Liver (tissue), 9 donors: Measurements from ENCODE around the gene DICER1. TPM values are rescaled to one million over a fixed set of nuclear protein-coding genes. Genes with fewer than 3 reads are reported as not detected.

ENCODE experiments used
- DNase-seq: peaks from one replicate; pipeline ENCODE4 v3.0.0-alpha.2; 2017; ENCODE audit warnings: low spot score
- H3K27ac ChIP-seq, 2 donors: one replicate each; pipeline ENCODE4 v1.7.0; 2013; ENCODE audit warnings: inconsistent platforms in 2 of 2, low read length in 2 of 2, control low read depth in 1 of 2, low read depth in 1 of 2, mild to moderate bottlenecking in 1 of 2
- H3K27me3 ChIP-seq, 4 donors: one replicate each; pipeline versions ENCODE4 v1.6.1 to v1.7.0; 2013; ENCODE audit warnings: low read length in 3 of 4, inconsistent platforms in 1 of 4, mild to moderate bottlenecking in 1 of 4, moderate library complexity in 1 of 4; ENCODE audit not compliant: control insufficient read depth in 4 of 4, insufficient read depth in 4 of 4
- H3K36me3 ChIP-seq, 4 donors: one replicate each; pipeline versions ENCODE4 v1.6.1 to v1.7.0; 2013; ENCODE audit warnings: low read length in 3 of 4, mild to moderate bottlenecking in 3 of 4, low read depth in 1 of 4, moderate library complexity in 1 of 4; ENCODE audit not compliant: control insufficient read depth in 4 of 4, insufficient read depth in 3 of 4
- H3K4me1 ChIP-seq, 4 donors: one replicate each; pipeline versions ENCODE4 v1.6.1 to v1.7.0; 2013; ENCODE audit warnings: low read length in 3 of 4, mild to moderate bottlenecking in 3 of 4, moderate library complexity in 1 of 4; ENCODE audit not compliant: control insufficient read depth in 4 of 4, insufficient read depth in 4 of 4
- H3K4me3 ChIP-seq, 3 donors: one replicate each; pipeline versions ENCODE4 v1.6.1 to v1.7.0; 2013; ENCODE audit warnings: low read length in 3 of 3, control low read depth in 1 of 3, low read depth in 1 of 3, mild to moderate bottlenecking in 1 of 3
- H3K9ac ChIP-seq, 2 donors: one replicate each; pipeline ENCODE4 v1.7.0; 2013; ENCODE audit warnings: low read length in 2 of 2, mild to moderate bottlenecking in 2 of 2, moderate library complexity in 2 of 2, control low read depth in 1 of 2, low read depth in 1 of 2
- H3K9me3 ChIP-seq, 4 donors: one replicate each; pipeline versions ENCODE4 v1.6.1 to v1.7.0; 2013; ENCODE audit warnings: low read length in 3 of 4; ENCODE audit not compliant: control insufficient read depth in 4 of 4
- ATF3 ChIP-seq: IDR thresholded peaks from 2 replicates; pipeline ENCODE4 v1.6.1; 2016; ENCODE audit warnings: antibody characterized with exemption
- EGR1 ChIP-seq, 2 donors: IDR thresholded peaks; 2 replicates each; pipeline ENCODE4 v1.6.1; 2016 to 2018; ENCODE audit warnings: antibody characterized with exemption in 2 of 2, low read depth in 2 of 2
- FOXA1 ChIP-seq: IDR thresholded peaks from 2 replicates; pipeline ENCODE4 v1.6.1; 2016; ENCODE audit warnings: antibody characterized with exemption
- FOXA2 ChIP-seq: IDR thresholded peaks from 2 replicates; pipeline ENCODE4 v1.6.1; 2016; ENCODE audit warnings: antibody characterized with exemption
- GABPA ChIP-seq, 2 donors: IDR thresholded peaks in 1 of 2; conservative IDR thresholded peaks in 1 of 2; 2 replicates each; pipeline ENCODE4 v1.6.1; 2016; ENCODE audit warnings: antibody characterized with exemption in 2 of 2, mild to moderate bottlenecking in 1 of 2, moderate library complexity in 1 of 2
- HNF4A ChIP-seq, 2 donors: conservative IDR thresholded peaks; 2 replicates each; pipeline ENCODE4 v1.6.1; 2016; ENCODE audit warnings: antibody characterized with exemption in 2 of 2, mild to moderate bottlenecking in 2 of 2
- JUND ChIP-seq, 2 donors: IDR thresholded peaks; 2 replicates each; pipeline ENCODE4 v1.6.1; 2016; ENCODE audit warnings: antibody characterized with exemption in 2 of 2
- MAX ChIP-seq: IDR thresholded peaks from 2 replicates; pipeline ENCODE4 v1.6.1; 2016; ENCODE audit warnings: antibody characterized with exemption
- NR2F2 ChIP-seq: IDR thresholded peaks from 2 replicates; pipeline ENCODE4 v1.6.1; 2016; ENCODE audit warnings: antibody characterized with exemption
- RAD21 ChIP-seq, 2 donors: IDR thresholded peaks; 2 replicates each; pipeline ENCODE4 v1.6.1; 2016; ENCODE audit warnings: antibody characterized with exemption in 2 of 2, mild to moderate bottlenecking in 2 of 2
- RXRA ChIP-seq, 2 donors: IDR thresholded peaks; 2 replicates each; pipeline ENCODE4 v1.6.1; 2017 to 2018; ENCODE audit warnings: antibody characterized with exemption in 2 of 2, mild to moderate bottlenecking in 1 of 2
- TAF1 ChIP-seq: conservative IDR thresholded peaks from 2 replicates; pipeline ENCODE4 v1.6.1; 2016; ENCODE audit warnings: antibody characterized with exemption, mild to moderate bottlenecking
- YY1 ChIP-seq: IDR thresholded peaks from 2 replicates; pipeline ENCODE4 v1.6.1; 2016; ENCODE audit warnings: antibody characterized with exemption, mild to moderate bottlenecking
- ZBTB33 ChIP-seq: IDR thresholded peaks from 2 replicates; pipeline ENCODE4 v1.6.1; 2016; ENCODE audit warnings: antibody characterized with exemption
- WGBS: extraction: QIAGEN DNeasy Blood & Tissue Kit; methylation state at CpG from one replicate; pipeline ENCODE4 v1.1.7; 2013; 5-methylcytosine and 5-hydroxymethylcytosine counted together
- polyA plus RNA-seq, 2 donors: library from polyadenylated mRNA; stranded (reverse) in 1 of 2; unstranded in 1 of 2; fragments of 200-250 nt in 1 of 2; fragments of >200 nt in 1 of 2; fragmentation: Nextera tagmentation in 1 of 2; extraction: Ambion mirVana in 1 of 2; gene quantifications; one replicate each; pipeline versions ENCODE4 v1.2.1 to v1.2.3, GENCODE V29; 2013 to 2015
- total RNA-seq, 2 donors: library from RNA; depleted of rRNA; stranded (reverse); fragments of >200 nt; gene quantifications; one replicate each; pipeline ENCODE4 v1.2.3, GENCODE V29; 2014
- TF ChIP-seq, protein P1 (sequence below): fragments of 150-350 bp; IDR thresholded peaks from 2 replicates; pipeline ENCODE4 v1.5.1; 2017; ENCODE audit warnings: improper control_type of control experiment, low read depth, low read length; ENCODE audit not compliant: missing input control
- donor health status: healthy.
- donor health status: healthy.
- donor health status: healthy.
- donor health status: healthy.
- donor health status: healthy.

Gene DICER1
- total and polyA plus RNA-seq, 4 donors, result 7.5 to 43.6 (median 20.3) TPM

DNA sequence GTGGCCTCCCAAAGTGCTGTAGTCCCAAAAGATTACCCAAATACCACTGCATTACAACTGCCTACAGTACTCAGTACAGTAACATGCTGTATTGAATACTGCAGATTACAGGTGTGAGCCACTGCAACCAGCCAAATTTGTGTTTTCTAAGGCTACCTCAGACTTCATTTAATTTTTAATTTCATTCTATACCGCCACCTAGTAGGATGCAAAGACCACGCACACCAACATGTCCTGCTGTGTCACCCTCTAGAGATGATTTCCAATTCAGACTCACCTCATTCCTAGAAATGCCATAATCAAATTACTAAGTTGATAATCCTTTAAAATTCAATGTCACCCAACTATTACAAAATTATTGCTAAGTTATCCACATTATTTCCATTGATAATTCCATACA is 15.1 kb downstream of the DICER1 start (continued):
- TF ChIP-seq MAX, result no peak
- TF ChIP-seq, protein P1, sequence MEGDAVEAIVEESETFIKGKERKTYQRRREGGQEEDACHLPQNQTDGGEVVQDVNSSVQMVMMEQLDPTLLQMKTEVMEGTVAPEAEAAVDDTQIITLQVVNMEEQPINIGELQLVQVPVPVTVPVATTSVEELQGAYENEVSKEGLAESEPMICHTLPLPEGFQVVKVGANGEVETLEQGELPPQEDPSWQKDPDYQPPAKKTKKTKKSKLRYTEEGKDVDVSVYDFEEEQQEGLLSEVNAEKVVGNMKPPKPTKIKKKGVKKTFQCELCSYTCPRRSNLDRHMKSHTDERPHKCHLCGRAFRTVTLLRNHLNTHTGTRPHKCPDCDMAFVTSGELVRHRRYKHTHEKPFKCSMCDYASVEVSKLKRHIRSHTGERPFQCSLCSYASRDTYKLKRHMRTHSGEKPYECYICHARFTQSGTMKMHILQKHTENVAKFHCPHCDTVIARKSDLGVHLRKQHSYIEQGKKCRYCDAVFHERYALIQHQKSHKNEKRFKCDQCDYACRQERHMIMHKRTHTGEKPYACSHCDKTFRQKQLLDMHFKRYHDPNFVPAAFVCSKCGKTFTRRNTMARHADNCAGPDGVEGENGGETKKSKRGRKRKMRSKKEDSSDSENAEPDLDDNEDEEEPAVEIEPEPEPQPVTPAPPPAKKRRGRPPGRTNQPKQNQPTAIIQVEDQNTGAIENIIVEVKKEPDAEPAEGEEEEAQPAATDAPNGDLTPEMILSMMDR, result no peak
- TF ChIP-seq GABPA (IDR thresholded peaks at IDR 0.05 in 1 of 2, conservative IDR thresholded peaks at IDR 0.05 in 1 of 2), result no peak
- TF ChIP-seq FOXA1, result no peak
- no peak for TF ChIP-seq RAD21 (IDR thresholded peaks at IDR 0.05)
- TF ChIP-seq RXRA (IDR thresholded peaks at IDR 0.05), result no peak
- no peak for TF ChIP-seq EGR1 (IDR thresholded peaks at IDR 0.05; ENCODE audit: low read depth in 2 of 2)
- TF ChIP-seq HNF4A (conservative IDR thresholded peaks at IDR 0.05), result no peak

DNA sequence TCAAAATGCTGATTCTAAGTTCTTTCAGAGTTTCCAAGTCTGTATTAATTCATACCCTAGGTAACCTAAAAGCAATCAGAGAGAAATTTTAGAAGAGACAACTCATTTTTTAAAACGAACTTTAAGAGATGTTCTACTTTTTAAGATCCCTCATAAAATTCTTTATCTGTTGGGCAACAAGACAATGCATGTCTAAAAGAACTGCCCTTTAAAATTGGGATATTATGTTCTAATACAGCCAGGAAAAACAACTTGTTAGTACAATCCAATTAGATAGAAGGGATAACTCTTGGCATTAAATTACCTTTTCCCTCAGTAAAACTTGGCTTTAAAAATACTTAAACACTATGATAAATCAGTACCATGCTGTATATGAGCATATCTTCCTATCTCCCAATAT is 15.6 kb downstream of the DICER1 start:
- no peak overlapping the region for H3K4me3 ChIP-seq
- H3K9ac ChIP-seq, result no peak overlapping the region
- TF ChIP-seq TAF1 (no peak), ZBTB33 (no peak), ATF3 (no peak), RXRA (IDR thresholded peaks at IDR 0.05) (no peak), YY1 (no peak), FOXA1 (no peak), NR2F2 (no peak), HNF4A (conservative IDR thresholded peaks at IDR 0.05) (no peak), FOXA2 (no peak), JUND (IDR thresholded peaks at IDR 0.05) (no peak), MAX (no peak), GABPA (IDR thresholded peaks at IDR 0.05 in 1 of 2, conservative IDR thresholded peaks at IDR 0.05 in 1 of 2) (no peak)
- TF ChIP-seq, protein P1, result no peak
- no peak overlapping the region for H3K27ac ChIP-seq
- peaks cover 8 to 34% (median 18%) of the 10 kb centered on the region in 4 donors for H3K4me1 ChIP-seq
- 46% methylated on average over 1 of the region's 1 CpG for WGBS
- H3K27me3 ChIP-seq, result no peaks in the 10 kb centered on the region
- H3K36me3 ChIP-seq, result no peaks in the 10 kb centered on the region
- DNase-seq, result no peak
- H3K9me3 ChIP-seq, result no peaks in the 10 kb centered on the region
